SU-DHL-6 (cell line): ENCODE data around the gene CARMIL3.
A peak's percentile ranks its signal among the peaks of the same experiment; 100 is the strongest.
"Not testable (repeated sequence)": the region's sequence is repeated elsewhere in the genome, so short reads cannot be mapped to it uniquely, and the experiment has no call there.

Experiments used
- H2AFZ ChIP-seq: fragments of 200-600 bp; sonication (generic); 2 replicates; pipeline ENCODE4 v1.6.1; 2014; ENCODE audit warnings: low read depth, mild to moderate bottlenecking, moderate library complexity, mixed read lengths, antibody characterized with exemption, low read length; ENCODE audit not compliant: severe bottlenecking
- H3F3A ChIP-seq: fragments of 200-600 bp; shearing (Covaris generic); 2 replicates; pipeline ENCODE4 v1.6.0; 2016; ENCODE audit warnings: antibody characterized with exemption, mild to moderate bottlenecking; ENCODE audit not compliant: insufficient read depth
- H3K27ac ChIP-seq: fragments of 200-600 bp; sonication (generic); 2 replicates; pipeline ENCODE4 v1.5.1; 2016; ENCODE audit warnings: low read depth, mild to moderate bottlenecking, low read length, moderate library complexity, mixed read lengths
- H3K27me3 ChIP-seq: fragments of 200-600 bp; sonication (generic), shearing (Covaris generic); 2 replicates; pipeline ENCODE4 v1.6.0; 2014; ENCODE audit warnings: mild to moderate bottlenecking, low read length
- H3K36me3 ChIP-seq: fragments of 200-600 bp; sonication (generic); 2 replicates; pipeline ENCODE4 v1.6.1; 2014; ENCODE audit warnings: mild to moderate bottlenecking, low read length, mixed read lengths
- H3K4me2 ChIP-seq: fragments of 300-600, 200-600 bp; shearing (Covaris generic), sonication (generic); 2 replicates; pipeline ENCODE4 v1.6.0; 2014; ENCODE audit warnings: low read length, low read depth, mild to moderate bottlenecking; ENCODE audit not compliant: poor library complexity, severe bottlenecking
- H3K4me3 ChIP-seq: fragments of 200-600 bp; sonication (generic); 2 replicates; pipeline ENCODE4 v1.5.1; 2014; ENCODE audit warnings: antibody characterized with exemption, low read length, mild to moderate bottlenecking, mixed read lengths; ENCODE audit not compliant: insufficient read depth, poor library complexity, severe bottlenecking
- H3K79me2 ChIP-seq: fragments of 200-600 bp; sonication (generic); 2 replicates; pipeline ENCODE4 v1.6.1; 2014; ENCODE audit warnings: mild to moderate bottlenecking, low read length, moderate library complexity; ENCODE audit not compliant: insufficient read depth
- H3K9ac ChIP-seq: fragments of 200-600 bp; sonication (generic); 2 replicates; pipeline ENCODE4 v1.7.0; 2014; ENCODE audit warnings: mild to moderate bottlenecking, low read length
- H3K9me2 ChIP-seq: fragments of 200-600 bp; sonication (generic); replicated peaks from 2 replicates; pipeline ENCODE4 v1.6.1; 2014; ENCODE audit warnings: low read length; ENCODE audit not compliant: insufficient read depth
- H3K9me3 ChIP-seq: fragments of 200-600 bp; sonication (generic); 2 replicates; pipeline ENCODE4 v1.6.1; 2014; ENCODE audit warnings: low read length, mixed read lengths; ENCODE audit not compliant: insufficient read depth
- H4K20me1 ChIP-seq: fragments of 200-600 bp; sonication (generic); 2 replicates; pipeline ENCODE4 v1.6.1; 2014; ENCODE audit warnings: low read depth, mild to moderate bottlenecking, antibody characterized with exemption, low read length, moderate library complexity, mixed read lengths
- EZH2phosphoT487 ChIP-seq: fragments of 200-600 bp; sonication (generic), shearing (Covaris generic); conservative IDR thresholded peaks from 2 replicates; pipeline ENCODE4 v1.6.1; 2018; ENCODE audit warnings: mild to moderate bottlenecking, antibody characterized with exemption, low read length, moderate library complexity, mixed read lengths
- TF ChIP-seq, protein P1 (sequence below): fragments of 200-600 bp; sonication (generic); IDR thresholded peaks from one replicate; pipeline ENCODE4 v1.5.1; 2017; ENCODE audit warnings: antibody characterized with exemption, mild to moderate bottlenecking, low read length, moderate library complexity; ENCODE audit not compliant: insufficient read depth, poor library complexity, severe bottlenecking

CARMIL3 gene

DNA sequence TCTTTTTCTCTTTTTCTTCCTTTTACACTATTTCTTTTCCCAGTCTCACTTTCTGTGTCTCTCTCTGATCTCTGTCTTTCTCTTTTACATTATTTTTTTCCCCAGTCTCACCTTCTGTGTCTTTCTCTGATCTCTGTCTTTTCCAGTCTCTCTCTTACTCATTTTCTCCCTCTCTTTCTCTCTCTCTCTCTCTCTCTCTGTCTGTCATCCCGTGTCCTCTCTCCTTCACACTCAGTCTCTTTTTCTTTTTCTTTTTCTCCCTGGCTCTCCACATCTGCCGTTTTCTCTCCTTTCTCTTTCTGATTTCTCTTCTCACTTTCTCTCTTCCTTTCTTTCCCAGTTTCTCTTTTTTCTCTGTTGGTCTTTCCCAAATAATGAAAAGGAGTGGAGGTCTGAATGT, 40.8 kb upstream of the CARMIL3 start:
- TF ChIP-seq, protein P1, sequence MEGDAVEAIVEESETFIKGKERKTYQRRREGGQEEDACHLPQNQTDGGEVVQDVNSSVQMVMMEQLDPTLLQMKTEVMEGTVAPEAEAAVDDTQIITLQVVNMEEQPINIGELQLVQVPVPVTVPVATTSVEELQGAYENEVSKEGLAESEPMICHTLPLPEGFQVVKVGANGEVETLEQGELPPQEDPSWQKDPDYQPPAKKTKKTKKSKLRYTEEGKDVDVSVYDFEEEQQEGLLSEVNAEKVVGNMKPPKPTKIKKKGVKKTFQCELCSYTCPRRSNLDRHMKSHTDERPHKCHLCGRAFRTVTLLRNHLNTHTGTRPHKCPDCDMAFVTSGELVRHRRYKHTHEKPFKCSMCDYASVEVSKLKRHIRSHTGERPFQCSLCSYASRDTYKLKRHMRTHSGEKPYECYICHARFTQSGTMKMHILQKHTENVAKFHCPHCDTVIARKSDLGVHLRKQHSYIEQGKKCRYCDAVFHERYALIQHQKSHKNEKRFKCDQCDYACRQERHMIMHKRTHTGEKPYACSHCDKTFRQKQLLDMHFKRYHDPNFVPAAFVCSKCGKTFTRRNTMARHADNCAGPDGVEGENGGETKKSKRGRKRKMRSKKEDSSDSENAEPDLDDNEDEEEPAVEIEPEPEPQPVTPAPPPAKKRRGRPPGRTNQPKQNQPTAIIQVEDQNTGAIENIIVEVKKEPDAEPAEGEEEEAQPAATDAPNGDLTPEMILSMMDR: no peak
- TF ChIP-seq EZH2phosphoT487: no peak
- Histone ChIP-seq H3F3A (no peaks in the 10 kb centered on the region), H3K36me3 (no peaks in the 10 kb centered on the region), H3K9ac (no peak overlapping the region), H3K27me3 (no peaks in the 10 kb centered on the region), H3K9me2 (no peaks in the 10 kb centered on the region), H2AFZ (no peak overlapping the region), H3K9me3 (no peaks in the 10 kb centered on the region), H3K27ac (no peak overlapping the region), H4K20me1 (no peaks in the 10 kb centered on the region), H3K79me2 (no peaks in the 10 kb centered on the region), H3K4me3 (no peak overlapping the region), H3K4me2 (no peak overlapping the region)

DNA sequence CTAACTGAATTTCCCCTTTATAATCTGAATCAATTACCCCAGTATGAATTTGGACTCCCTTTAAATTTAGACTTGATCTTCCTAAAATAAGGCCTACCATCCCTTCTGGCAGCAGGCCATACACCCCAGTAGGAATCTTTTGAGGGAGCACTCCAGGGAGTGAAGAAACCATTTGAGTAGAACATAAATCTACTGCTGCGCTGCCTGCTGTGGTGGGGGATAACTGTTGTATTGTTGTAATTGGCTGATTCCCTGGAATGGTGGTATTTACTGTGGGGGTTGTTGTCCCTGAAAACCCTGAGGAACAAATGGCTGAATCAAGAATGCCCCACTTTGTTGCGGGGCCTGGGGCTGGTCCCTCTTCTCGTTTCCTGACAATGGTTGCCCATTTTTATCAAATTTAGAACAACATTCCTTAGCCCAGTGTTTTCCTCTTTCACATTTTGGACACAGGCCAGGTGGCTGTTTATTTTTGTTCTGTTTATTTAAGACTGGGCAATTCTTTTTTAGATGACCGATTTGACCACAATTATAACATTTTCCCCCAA, 39.0 kb upstream of the CARMIL3 start:
- H2AFZ ChIP-seq, H3K27me3 ChIP-seq, H3K4me2 ChIP-seq, H3K36me3 ChIP-seq, H3K27ac ChIP-seq, H4K20me1 ChIP-seq, H3K9me2 ChIP-seq, H3K9me3 ChIP-seq, H3K9ac ChIP-seq, H3K4me3 ChIP-seq, H3F3A ChIP-seq, H3K79me2 ChIP-seq: not testable (repeated sequence)

- Histone ChIP-seq H3K9me2 (no peaks in the 10 kb centered on the region), H2AFZ (no peak overlapping the region), H3K9me3 (no peaks in the 10 kb centered on the region), H3K27me3 (no peaks in the 10 kb centered on the region), H3K27ac (no peak overlapping the region), H3F3A (no peaks in the 10 kb centered on the region), H3K36me3 (no peaks in the 10 kb centered on the region), H4K20me1 (no peaks in the 10 kb centered on the region), H3K4me3 (no peak overlapping the region), H3K4me2 (no peak overlapping the region), H3K9ac (no peak overlapping the region), H3K79me2 (no peaks in the 10 kb centered on the region)
- TF ChIP-seq, protein P1: peak; percentile 63
- TF ChIP-seq EZH2phosphoT487: no peak
These were observed 37.9 kb upstream of the CARMIL3 start for GRCh38 chr14:24013654-24014514.

DNA sequence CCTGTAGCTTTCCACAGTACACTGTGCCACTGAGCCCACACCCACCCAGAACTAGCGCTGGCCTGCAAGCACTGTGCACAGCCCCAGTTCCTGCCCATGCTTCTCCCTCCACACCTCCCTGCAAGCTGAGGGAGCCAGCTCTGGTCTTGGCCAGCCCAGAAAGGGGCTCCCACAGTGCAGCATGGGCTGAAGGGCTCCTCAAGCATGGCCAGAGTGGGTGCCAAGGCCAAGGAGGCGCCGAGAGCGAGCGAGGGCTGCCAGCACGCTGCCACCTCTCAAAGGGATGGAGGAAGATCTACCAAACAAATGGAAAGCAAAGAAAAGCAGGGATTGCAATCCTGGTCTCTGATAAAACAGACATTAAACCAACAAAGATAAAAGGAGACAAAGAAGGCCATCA, 36.1 kb upstream of the CARMIL3 start:
- not testable (repeated sequence) for H3K27ac ChIP-seq, H2AFZ ChIP-seq, H3K9ac ChIP-seq, H3K79me2 ChIP-seq, H3K36me3 ChIP-seq, H3K9me3 ChIP-seq, H3K4me3 ChIP-seq, H4K20me1 ChIP-seq, H3K4me2 ChIP-seq, H3K9me2 ChIP-seq, H3K27me3 ChIP-seq, H3F3A ChIP-seq

- H4K20me1 ChIP-seq, H3K4me3 ChIP-seq, H2AFZ ChIP-seq, H3K9me3 ChIP-seq, H3K79me2 ChIP-seq, H3K27me3 ChIP-seq, H3K9ac ChIP-seq, H3K36me3 ChIP-seq, H3F3A ChIP-seq, H3K9me2 ChIP-seq, H3K27ac ChIP-seq, H3K4me2 ChIP-seq: not testable (repeated sequence)
These were observed 32.8 kb upstream of the CARMIL3 start for GRCh38 chr14:24018978-24019377.

- H3K9ac ChIP-seq, H3K27ac ChIP-seq, H3K36me3 ChIP-seq, H3K4me3 ChIP-seq, H3K9me3 ChIP-seq, H3K9me2 ChIP-seq, H3K27me3 ChIP-seq, H4K20me1 ChIP-seq, H3F3A ChIP-seq, H2AFZ ChIP-seq, H3K79me2 ChIP-seq, H3K4me2 ChIP-seq: not testable (repeated sequence)
These were observed 31.9 kb upstream of the CARMIL3 start for GRCh38 chr14:24019944-24020343.
